Panc1 (cell line): ENCODE results near the gene PLEKHF1. TPM values are rescaled to one million over a fixed set of nuclear protein-coding genes. Genes with fewer than 3 reads are reported as not detected.

Experiments
- ATAC-seq: fragments of 200-7000 bp; cut with Tn5 transposase; 2 replicates; pipeline ENCODE4 v1.9.1; 2020; ENCODE audit warnings: mild to moderate bottlenecking, moderate library complexity
- BruUV-seq: library from RNA; stranded (reverse); fragments of 400-500 nt; replicated peaks from 2 replicates; lab custom pipeline; 2021; lab: Mats Ljungman, UMichigan
- CTCF ChIA-PET: fragments of 300-600 bp; sonication (Branson Sonifier 250); formaldehyde crosslinking; loops from one replicate; lab custom pipeline; 2022; ENCODE audit warnings: antibody characterized with exemption; lab: Charles Lee
- POLR2A ChIA-PET: fragments of 300-600 bp; sonication (Branson Sonifier 250); formaldehyde crosslinking; loops from one replicate; lab custom pipeline; 2022; ENCODE audit warnings: antibody characterized with exemption; lab: Charles Lee
- DNase-seq: peaks from one replicate; pipeline ENCODE4 v3.0.0-alpha.2; 2010; ENCODE audit warnings: low read depth, low spot score
- H3K27ac ChIP-seq: 2 replicates; pipeline ENCODE4 v1.5.1; 2011; ENCODE audit warnings: mild to moderate bottlenecking, low read length, inconsistent platforms
- H3K27me3 ChIP-seq: fragments of 200-500 bp; sonication (Bioruptor generic); 2 replicates; pipeline ENCODE4 v1.6.0; 2014; ENCODE audit warnings: low read length, inconsistent platforms; ENCODE audit not compliant: control insufficient read depth, insufficient read depth
- H3K36me3 ChIP-seq: fragments of 200-500 bp; sonication (Bioruptor generic); 2 replicates; pipeline ENCODE4 v1.5.1; 2014; ENCODE audit warnings: inconsistent platforms, mild to moderate bottlenecking, low read length, moderate library complexity; ENCODE audit not compliant: control insufficient read depth, insufficient read depth
- H3K4me1 ChIP-seq: 2 replicates; pipeline ENCODE4 v1.5.1; 2011; ENCODE audit warnings: inconsistent platforms, mild to moderate bottlenecking, low read length, moderate library complexity; ENCODE audit not compliant: control insufficient read depth, insufficient read depth
- H3K4me3 ChIP-seq, 2 experiments: 2 replicates each; pipeline ENCODE4 v1.5.1; 2011 to 2012; ENCODE audit warnings: low read depth in 2 of 2, low read length in 2 of 2, mild to moderate bottlenecking in 2 of 2, inconsistent platforms in 1 of 2, moderate library complexity in 1 of 2
- H3K9me3 ChIP-seq: fragments of 200-500 bp; sonication (Bioruptor generic); 2 replicates; pipeline ENCODE4 v1.5.1; 2014; ENCODE audit warnings: low read depth, mild to moderate bottlenecking, inconsistent platforms, low read length, moderate library complexity; ENCODE audit not compliant: control insufficient read depth, insufficient read depth
- POLR2AphosphoS5 ChIP-seq: IDR thresholded peaks from 2 replicates; pipeline ENCODE4 v1.6.1; 2012; ENCODE audit warnings: mild to moderate bottlenecking, low read depth, low read length, moderate library complexity
- SIN3A ChIP-seq: IDR thresholded peaks from 2 replicates; pipeline ENCODE4 v1.6.1; 2012; ENCODE audit warnings: low read depth, mild to moderate bottlenecking, low read length, moderate library complexity, borderline replicate concordance; ENCODE audit not compliant: insufficient read depth
- TCF7L2 ChIP-seq: IDR thresholded peaks from 2 replicates; pipeline ENCODE4 v1.6.1; 2011; ENCODE audit warnings: mild to moderate bottlenecking, low read depth, low read length, inconsistent platforms
- in situ Hi-C: cut with HindIII; loops from 2 replicates; pipeline ENCODE4 v1.10.0; 2016; ENCODE audit warnings: low sequenced_read_pairs, low pct_unique_long_range_greater_than_20kb
- intact Hi-C: fragments of 100-400 bp; cut with micrococcal nuclease; formaldehyde crosslinking; loops from one replicate; pipeline ENCODE4 v1.10.0; 2022; ENCODE audit not compliant: unreplicated experiment
- total RNA-seq: library from RNA; stranded (reverse); gene quantifications from one replicate; pipeline ENCODE4 v1.2.1, GENCODE V29; 2021; ENCODE audit not compliant: unreplicated experiment
- TF ChIP-seq, protein P1 (sequence below), 2 experiments: IDR thresholded peaks; 2 replicates each; pipeline ENCODE4 v1.6.1; 2011 to 2012; ENCODE audit warnings: low read depth in 2 of 2, control low read depth in 1 of 2, low read length in 1 of 2, mild to moderate bottlenecking in 1 of 2, moderate library complexity in 1 of 2; ENCODE audit not compliant: insufficient read depth in 1 of 2
- TF ChIP-seq, protein P2 (sequence below): fragments of 450-650 bp; IDR thresholded peaks from 2 replicates; pipeline ENCODE4 v1.5.1; 2017; ENCODE audit warnings: mild to moderate bottlenecking

The PLEKHF1 gene
- total RNA-seq, 1 experiment from 2014 or later, result 22.4 TPM

DNA sequence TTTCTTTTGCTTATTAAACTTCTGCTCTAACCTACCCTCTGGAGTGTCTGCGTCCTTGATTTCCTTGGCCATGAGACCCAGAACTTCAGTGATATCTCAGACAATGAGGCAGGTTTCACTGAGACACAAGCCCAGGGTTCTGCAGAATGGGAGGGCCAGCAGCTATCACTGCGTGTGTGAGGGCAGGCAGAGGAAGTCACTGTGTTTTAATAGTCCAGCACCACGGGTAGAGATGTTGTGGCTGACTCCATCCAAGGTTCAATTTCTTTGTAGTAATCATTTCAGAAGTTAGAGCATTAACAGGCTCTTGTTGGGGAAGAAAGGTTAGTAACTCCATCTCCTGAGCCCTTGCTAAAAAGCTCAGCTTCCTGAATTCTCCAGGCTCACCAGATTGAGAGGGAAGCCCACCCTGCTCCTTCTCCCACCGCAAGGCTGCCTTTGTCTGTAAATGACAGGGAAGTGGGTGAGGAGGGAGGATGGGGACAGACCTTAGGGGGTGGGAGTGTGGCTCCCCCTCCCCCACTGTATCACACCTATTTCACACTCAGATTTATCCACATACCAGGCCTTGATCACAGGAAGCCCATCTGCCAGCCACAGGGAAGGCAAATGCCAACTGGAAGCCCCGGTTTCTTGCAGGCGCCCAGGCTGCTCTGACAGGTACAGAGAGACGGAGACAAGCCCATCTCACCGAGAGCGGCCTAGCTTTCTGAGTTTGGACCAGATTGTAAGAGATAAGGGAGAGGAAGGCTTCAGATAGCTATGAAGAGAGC lies 47.7 kb downstream of the PLEKHF1 start:
- no peak for ATAC-seq
- BruUV-seq, result no TSS peak
- no peak for DNase-seq
- ChIA-PET POLR2A (interaction anchor here (0.6 kb wide), 1 partner anchor 104 kb away, joined by 3 read pairs; no protein-coding TSS in a partner anchor), CTCF (interaction anchor here (0.7 kb wide), 1 partner anchor 19 kb away, joined by 3 read pairs; no protein-coding TSS in a partner anchor)
- H3K36me3 ChIP-seq, result no peaks in the 10 kb centered on the region
- no peaks in the 10 kb centered on the region for H3K27me3 ChIP-seq
- TF ChIP-seq, protein P1, sequence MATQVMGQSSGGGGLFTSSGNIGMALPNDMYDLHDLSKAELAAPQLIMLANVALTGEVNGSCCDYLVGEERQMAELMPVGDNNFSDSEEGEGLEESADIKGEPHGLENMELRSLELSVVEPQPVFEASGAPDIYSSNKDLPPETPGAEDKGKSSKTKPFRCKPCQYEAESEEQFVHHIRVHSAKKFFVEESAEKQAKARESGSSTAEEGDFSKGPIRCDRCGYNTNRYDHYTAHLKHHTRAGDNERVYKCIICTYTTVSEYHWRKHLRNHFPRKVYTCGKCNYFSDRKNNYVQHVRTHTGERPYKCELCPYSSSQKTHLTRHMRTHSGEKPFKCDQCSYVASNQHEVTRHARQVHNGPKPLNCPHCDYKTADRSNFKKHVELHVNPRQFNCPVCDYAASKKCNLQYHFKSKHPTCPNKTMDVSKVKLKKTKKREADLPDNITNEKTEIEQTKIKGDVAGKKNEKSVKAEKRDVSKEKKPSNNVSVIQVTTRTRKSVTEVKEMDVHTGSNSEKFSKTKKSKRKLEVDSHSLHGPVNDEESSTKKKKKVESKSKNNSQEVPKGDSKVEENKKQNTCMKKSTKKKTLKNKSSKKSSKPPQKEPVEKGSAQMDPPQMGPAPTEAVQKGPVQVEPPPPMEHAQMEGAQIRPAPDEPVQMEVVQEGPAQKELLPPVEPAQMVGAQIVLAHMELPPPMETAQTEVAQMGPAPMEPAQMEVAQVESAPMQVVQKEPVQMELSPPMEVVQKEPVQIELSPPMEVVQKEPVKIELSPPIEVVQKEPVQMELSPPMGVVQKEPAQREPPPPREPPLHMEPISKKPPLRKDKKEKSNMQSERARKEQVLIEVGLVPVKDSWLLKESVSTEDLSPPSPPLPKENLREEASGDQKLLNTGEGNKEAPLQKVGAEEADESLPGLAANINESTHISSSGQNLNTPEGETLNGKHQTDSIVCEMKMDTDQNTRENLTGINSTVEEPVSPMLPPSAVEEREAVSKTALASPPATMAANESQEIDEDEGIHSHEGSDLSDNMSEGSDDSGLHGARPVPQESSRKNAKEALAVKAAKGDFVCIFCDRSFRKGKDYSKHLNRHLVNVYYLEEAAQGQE (IDR thresholded peaks at IDR 0.05; ENCODE audit: insufficient read depth in 1 of 2, low read depth in 2 of 2, low read length in 1 of 2), result no peak
- no peak for TF ChIP-seq SIN3A
- no peak for TF ChIP-seq POLR2AphosphoS5
- no peak for TF ChIP-seq TCF7L2
- TF ChIP-seq, protein P2, sequence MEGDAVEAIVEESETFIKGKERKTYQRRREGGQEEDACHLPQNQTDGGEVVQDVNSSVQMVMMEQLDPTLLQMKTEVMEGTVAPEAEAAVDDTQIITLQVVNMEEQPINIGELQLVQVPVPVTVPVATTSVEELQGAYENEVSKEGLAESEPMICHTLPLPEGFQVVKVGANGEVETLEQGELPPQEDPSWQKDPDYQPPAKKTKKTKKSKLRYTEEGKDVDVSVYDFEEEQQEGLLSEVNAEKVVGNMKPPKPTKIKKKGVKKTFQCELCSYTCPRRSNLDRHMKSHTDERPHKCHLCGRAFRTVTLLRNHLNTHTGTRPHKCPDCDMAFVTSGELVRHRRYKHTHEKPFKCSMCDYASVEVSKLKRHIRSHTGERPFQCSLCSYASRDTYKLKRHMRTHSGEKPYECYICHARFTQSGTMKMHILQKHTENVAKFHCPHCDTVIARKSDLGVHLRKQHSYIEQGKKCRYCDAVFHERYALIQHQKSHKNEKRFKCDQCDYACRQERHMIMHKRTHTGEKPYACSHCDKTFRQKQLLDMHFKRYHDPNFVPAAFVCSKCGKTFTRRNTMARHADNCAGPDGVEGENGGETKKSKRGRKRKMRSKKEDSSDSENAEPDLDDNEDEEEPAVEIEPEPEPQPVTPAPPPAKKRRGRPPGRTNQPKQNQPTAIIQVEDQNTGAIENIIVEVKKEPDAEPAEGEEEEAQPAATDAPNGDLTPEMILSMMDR, result no peak
- peaks cover 15% of the 10 kb centered on the region for H3K4me1 ChIP-seq
- in situ Hi-C loops, result no loop called here
- no peak overlapping the region for H3K4me3 ChIP-seq
- no peaks in the 10 kb centered on the region for H3K9me3 ChIP-seq
- no peak overlapping the region for H3K27ac ChIP-seq
- intact Hi-C loops, result no loop called here

- intact Hi-C loops, result no loop called here
- in situ Hi-C loops, result no loop called here
- ATAC-seq, result peak; percentile 52
- peaks cover 15% of the 10 kb centered on the region for H3K4me1 ChIP-seq
- no peak for DNase-seq
- TF ChIP-seq, protein P1 (IDR thresholded peaks at IDR 0.05; ENCODE audit: insufficient read depth in 1 of 2, low read depth in 2 of 2, low read length in 1 of 2), result no peak
- TF ChIP-seq TCF7L2 (no peak), POLR2AphosphoS5 (no peak), SIN3A (no peak)
- TF ChIP-seq, protein P2, result no peak
- no peaks in the 10 kb centered on the region for H3K36me3 ChIP-seq
- H3K27ac ChIP-seq, result peak overlapping the region; percentile 84
- no peaks in the 10 kb centered on the region for H3K9me3 ChIP-seq
- ChIA-PET CTCF (interaction anchor here (0.6 kb wide), 1 partner anchor 450 kb away, joined by 3 read pairs; no protein-coding TSS in a partner anchor), POLR2A (interaction anchor here (0.6 kb wide), 1 partner anchor 41 kb away, joined by 4 read pairs; no protein-coding TSS in a partner anchor)
- peak overlapping the region; percentile 76 to 78 for H3K4me3 ChIP-seq
- no peaks in the 10 kb centered on the region for H3K27me3 ChIP-seq
- no TSS peak for BruUV-seq
Observed at GRCh38 chr19:29714371-29714952, 49.2 kb downstream of the PLEKHF1 start.
